ENCODE data around the gene UBE3C. TPM values are rescaled to one million over a fixed set of nuclear protein-coding genes. Genes with fewer than 3 reads are reported as not detected.

UBE3C gene
- total and polyA plus RNA-seq, 4 donors, result 12.7 to 91.8 (median 46.1) TPM

DNA sequence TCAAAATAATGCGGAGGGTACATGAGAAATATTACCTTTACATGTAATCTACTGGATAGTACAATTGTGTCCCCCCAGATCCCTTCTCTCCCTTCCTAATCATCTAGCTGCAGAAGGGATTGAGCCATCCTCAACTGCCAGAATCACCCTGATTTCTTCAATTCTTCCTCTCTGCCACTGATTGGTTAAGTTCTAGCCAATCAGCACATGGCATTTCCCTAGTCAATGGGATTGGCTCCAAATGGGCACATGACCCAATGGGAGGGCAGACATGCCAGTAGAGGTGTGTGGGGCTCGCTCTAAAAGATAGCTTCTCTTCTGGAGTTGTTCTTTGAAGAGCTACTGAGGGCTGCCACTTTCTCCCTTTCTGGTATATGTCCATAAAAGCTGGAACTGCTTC, 20.9 kb upstream of the UBE3C start:
- no peak overlapping the region for H3K9ac ChIP-seq (ENCODE audit: insufficient read depth in 1 of 2, low read length in 2 of 2)
- DNase-seq (no peak), ATAC-seq (ENCODE audit: insufficient read depth, low FRiP score) (no peak)
- no peak overlapping the region for H3K27ac ChIP-seq (ENCODE audit: low read depth in 1 of 2, low read length in 1 of 2)
- H3K27me3 ChIP-seq (ENCODE audit: control insufficient read depth in 3 of 3, insufficient read depth in 3 of 3, low read length in 2 of 3), result no peaks in the 10 kb centered on the region
- TF ChIP-seq CTCF (IDR thresholded peaks at IDR 0.05; ENCODE audit: control extremely low read depth, extremely low read depth), result no peak
- H3K4me3 ChIP-seq, result no peak overlapping the region
- 89 to 91% methylated on average over 2 of the region's 2 CpGs for WGBS, 2 donors
- H3K9me3 ChIP-seq (ENCODE audit: control insufficient read depth in 4 of 4, insufficient read depth in 3 of 4, low read length in 3 of 4), result peaks cover 0 to 5% (median 0%) of the 10 kb centered on the region in 4 donors
- H3K4me1 ChIP-seq (ENCODE audit: control insufficient read depth in 5 of 5, insufficient read depth in 5 of 5, low read length in 5 of 5), result no peaks in the 10 kb centered on the region
- no peaks in the 10 kb centered on the region for H3K36me3 ChIP-seq (ENCODE audit: control insufficient read depth in 4 of 4, insufficient read depth in 4 of 4, low read length in 4 of 4)

- 91 to 92% methylated on average over 14 of the region's 14 CpGs for WGBS, 2 donors
- H3K36me3 ChIP-seq (ENCODE audit: control insufficient read depth in 4 of 4, insufficient read depth in 4 of 4, low read length in 4 of 4), result no peaks in the 10 kb centered on the region
- no peaks in the 10 kb centered on the region for H3K27me3 ChIP-seq (ENCODE audit: control insufficient read depth in 3 of 3, insufficient read depth in 3 of 3, low read length in 2 of 3)
- H3K4me1 ChIP-seq (ENCODE audit: control insufficient read depth in 5 of 5, insufficient read depth in 5 of 5, low read length in 5 of 5), result no peaks in the 10 kb centered on the region
- DNase-seq, result no peak
- ATAC-seq (ENCODE audit: insufficient read depth, low FRiP score), result no peak
- no peak overlapping the region for H3K9ac ChIP-seq (ENCODE audit: insufficient read depth in 1 of 2, low read length in 2 of 2)
- peaks cover 0 to 4% (median 0%) of the 10 kb centered on the region in 4 donors for H3K9me3 ChIP-seq (ENCODE audit: control insufficient read depth in 4 of 4, insufficient read depth in 3 of 4, low read length in 3 of 4)
- H3K27ac ChIP-seq (ENCODE audit: low read depth in 1 of 2, low read length in 1 of 2), result no peak overlapping the region
- no peak for TF ChIP-seq CTCF (IDR thresholded peaks at IDR 0.05; ENCODE audit: control extremely low read depth, extremely low read depth)
- H3K4me3 ChIP-seq, result no peak overlapping the region
These were observed 18.5 kb upstream of the UBE3C start for GRCh38 chr7:157120181-157120580.

- Histone ChIP-seq H3K27me3 (ENCODE audit: control insufficient read depth in 3 of 3, insufficient read depth in 3 of 3, low read length in 2 of 3) (no peaks in the 10 kb centered on the region), H3K36me3 (ENCODE audit: control insufficient read depth in 4 of 4, insufficient read depth in 4 of 4, low read length in 4 of 4) (no peaks in the 10 kb centered on the region), H3K4me1 (ENCODE audit: control insufficient read depth in 5 of 5, insufficient read depth in 5 of 5, low read length in 5 of 5) (peaks cover 0 to 2% (median 0%) of the 10 kb centered on the region in 5 donors), H3K4me3 (no peak overlapping the region), H3K27ac (ENCODE audit: low read depth in 1 of 2, low read length in 1 of 2) (no peak overlapping the region), H3K9me3 (ENCODE audit: control insufficient read depth in 4 of 4, insufficient read depth in 3 of 4, low read length in 3 of 4) (peaks cover 0 to 4% (median 0%) of the 10 kb centered on the region in 4 donors), H3K9ac (ENCODE audit: insufficient read depth in 1 of 2, low read length in 2 of 2) (no peak overlapping the region)
- ATAC-seq (ENCODE audit: insufficient read depth, low FRiP score) (no peak), DNase-seq (no peak)
- 91 to 92% methylated on average over 18 of the region's 18 CpGs for WGBS, 2 donors
- no peak for TF ChIP-seq CTCF (IDR thresholded peaks at IDR 0.05; ENCODE audit: control extremely low read depth, extremely low read depth)
These were observed 17.5 kb upstream of the UBE3C start for GRCh38 chr7:157121184-157121715.

Data from lung (tissue), 12 donors.